Prostate gland (tissue), 2 donors: Measurements from ENCODE around the gene PDE11A. TPM values are rescaled to one million over a fixed set of nuclear protein-coding genes. Genes with fewer than 3 reads are reported as not detected.

Experiments
- DNase-seq: peaks from one replicate; pipeline ENCODE4 v3.0.0-alpha.2; 2019; ENCODE audit warnings: low spot score
- H3K27ac ChIP-seq, 2 donors: fragments of 200-600 bp; sonication (generic); 2 replicates each; pipeline ENCODE4 v1.5.1; 2017 to 2019
- H3K27me3 ChIP-seq: fragments of 200-600 bp; sonication (generic); replicated peaks from 2 replicates; pipeline ENCODE4 v1.5.1; 2019; ENCODE audit not compliant: insufficient read depth
- H3K36me3 ChIP-seq, 2 donors: fragments of 200-600 bp; sonication (generic); 1 replicate in 1 of 2; 2 replicates in 1 of 2; pipeline versions ENCODE4 v1.5.1 to v1.8.1; 2017 to 2019
- H3K4me1 ChIP-seq: fragments of 200-600 bp; sonication (generic); replicated peaks from 2 replicates; pipeline ENCODE4 v1.5.1; 2019
- H3K4me3 ChIP-seq, 2 donors: fragments of 200-600 bp; sonication (generic); 2 replicates each; pipeline ENCODE4 v1.5.1; 2017 to 2019
- H3K9me3 ChIP-seq: fragments of 200-600 bp; sonication (generic); 2 replicates; pipeline ENCODE4 v1.5.1; 2017
- CTCF ChIP-seq, 4 experiments: fragments of 200-600 bp in 2 of 4; fragments of 450-650 bp in 2 of 4; sonication (generic) in 2 of 4; IDR thresholded peaks; 1 replicate in 3 of 4; 2 replicates in 1 of 4; pipeline ENCODE4 v1.5.1; 2016 to 2019; ENCODE audit warnings: antibody characterized with exemption in 4 of 4, mild to moderate bottlenecking in 2 of 4, moderate library complexity in 2 of 4
- POLR2A ChIP-seq: fragments of 450-650 bp; IDR thresholded peaks from one replicate; pipeline ENCODE4 v1.6.1; 2016; ENCODE audit warnings: antibody characterized with exemption, mild to moderate bottlenecking
- POLR2AphosphoS5 ChIP-seq: sonication (generic); formaldehyde crosslinking; IDR thresholded peaks from one replicate; pipeline ENCODE4 v1.6.1; 2017; ENCODE audit warnings: antibody characterized with exemption
- WGBS: methylation state at CpG from one replicate; pipeline ENCODE4 v1.1.5; 2018; 5-methylcytosine and 5-hydroxymethylcytosine counted together
- intact Hi-C: fragments of 100-400 bp; cut with DNase I; formaldehyde crosslinking; loops from one replicate; pipeline ENCODE4 v1.14.2; 2022
- total RNA-seq, 2 donors: library from RNA; depleted of rRNA; stranded (reverse); fragments of >200 nt; gene quantifications; one replicate each; pipeline ENCODE4 v1.1.0, GENCODE V29; 2016

Gene PDE11A
- total RNA-seq, 2 donors from 2014 or later = 14.9 to 26.6 TPM

- Histone ChIP-seq H3K27me3 (no peaks in the 10 kb centered on the region), H3K9me3 (no peaks in the 10 kb centered on the region), H3K4me1 (no peaks in the 10 kb centered on the region), H3K4me3 (no peak overlapping the region), H3K36me3 (no peaks in the 10 kb centered on the region), H3K27ac (peak overlapping the region in 1 of 2 donors; percentile 45)
- TF ChIP-seq CTCF (IDR thresholded peaks at IDR 0.05) (peak in 3 of 4 experiments; percentile 47 to 59 (median 57)), POLR2AphosphoS5 (peak; percentile 11), POLR2A (no peak)
- no peak for DNase-seq
- WGBS = 7% methylated on average over 1 of the region's 1 CpG
- intact Hi-C loops = loop anchor here (5.0 kb wide), 1 partner anchor 302 kb away; no protein-coding TSS in a partner anchor
These were observed 37.2 kb upstream of the PDE11A start for GRCh38 chr2:178109813-178110212.

DNA sequence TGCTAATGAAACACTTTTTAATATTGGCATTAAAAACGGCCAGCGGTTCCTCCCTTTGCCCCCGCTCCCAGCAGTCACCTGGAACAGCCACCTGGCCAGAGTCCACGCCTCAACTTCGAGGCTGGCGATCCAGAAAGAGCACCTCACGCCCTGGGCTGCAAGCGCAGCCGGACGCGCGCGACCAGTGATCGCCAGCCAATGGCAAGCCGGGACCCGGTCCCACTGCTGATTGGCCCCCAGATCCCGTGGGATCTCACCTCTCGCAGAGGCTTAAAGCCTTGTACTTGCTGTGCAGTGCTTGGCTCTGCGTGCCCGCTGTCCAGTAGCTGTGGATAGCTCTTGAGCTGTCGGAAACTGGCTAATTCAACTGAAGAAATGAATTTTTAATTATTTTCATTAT is 35.6 kb upstream of the PDE11A start:
- no peaks in the 10 kb centered on the region for H3K27me3 ChIP-seq
- TF ChIP-seq POLR2AphosphoS5 (no peak), CTCF (IDR thresholded peaks at IDR 0.05) (no peak), POLR2A (no peak)
- H3K4me3 ChIP-seq = no peak overlapping the region
- no peak overlapping the region for H3K27ac ChIP-seq
- intact Hi-C loops = no loop called here
- no peak for DNase-seq
- H3K36me3 ChIP-seq = no peaks in the 10 kb centered on the region
- H3K4me1 ChIP-seq = no peaks in the 10 kb centered on the region
- WGBS = 87% methylated on average over 21 of the region's 21 CpGs
- no peaks in the 10 kb centered on the region for H3K9me3 ChIP-seq

DNA sequence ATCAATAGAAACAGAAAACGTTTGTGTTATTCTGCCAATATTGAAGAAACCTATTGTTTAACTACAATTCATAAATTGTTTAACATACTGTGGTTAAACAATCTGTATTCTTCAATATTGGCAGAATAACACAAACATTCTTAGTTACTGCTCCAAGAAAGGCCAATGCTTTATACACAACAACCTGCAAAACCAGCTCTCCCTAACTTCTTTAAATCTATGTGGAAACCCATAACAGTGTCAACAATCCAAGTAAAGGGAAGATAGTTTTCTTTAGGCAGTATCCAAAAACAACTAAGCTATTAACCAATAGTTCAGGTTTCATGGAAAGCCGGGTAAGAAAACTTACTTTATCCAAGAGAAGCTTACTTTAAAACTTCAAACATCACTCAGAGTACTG is 33.5 kb upstream of the PDE11A start:
- no peaks in the 10 kb centered on the region for H3K4me1 ChIP-seq
- no peaks in the 10 kb centered on the region for H3K9me3 ChIP-seq
- peak overlapping the region; percentile 46 to 78 for H3K27ac ChIP-seq
- DNase-seq = peak; percentile 54
- intact Hi-C loops = no loop called here
- 32% methylated on average over 2 of the region's 2 CpGs for WGBS
- TF ChIP-seq POLR2AphosphoS5 (peak; percentile 80), POLR2A (no peak)
- H3K36me3 ChIP-seq = no peaks in the 10 kb centered on the region
- no peaks in the 10 kb centered on the region for H3K27me3 ChIP-seq
- no peak overlapping the region for H3K4me3 ChIP-seq

GRCh38 chr2:178105566-178105965 is 33.0 kb upstream of the PDE11A start:
- H3K36me3 ChIP-seq = no peaks in the 10 kb centered on the region
- no peak overlapping the region for H3K4me3 ChIP-seq
- intact Hi-C loops = no loop called here
- WGBS = 52% methylated on average over 2 of the region's 2 CpGs
- no peaks in the 10 kb centered on the region for H3K4me1 ChIP-seq
- TF ChIP-seq CTCF (IDR thresholded peaks at IDR 0.05) = no peak
- no peaks in the 10 kb centered on the region for H3K9me3 ChIP-seq
- no peaks in the 10 kb centered on the region for H3K27me3 ChIP-seq
- DNase-seq = no peak
- H3K27ac ChIP-seq = peak overlapping the region; percentile 46 to 78

DNA sequence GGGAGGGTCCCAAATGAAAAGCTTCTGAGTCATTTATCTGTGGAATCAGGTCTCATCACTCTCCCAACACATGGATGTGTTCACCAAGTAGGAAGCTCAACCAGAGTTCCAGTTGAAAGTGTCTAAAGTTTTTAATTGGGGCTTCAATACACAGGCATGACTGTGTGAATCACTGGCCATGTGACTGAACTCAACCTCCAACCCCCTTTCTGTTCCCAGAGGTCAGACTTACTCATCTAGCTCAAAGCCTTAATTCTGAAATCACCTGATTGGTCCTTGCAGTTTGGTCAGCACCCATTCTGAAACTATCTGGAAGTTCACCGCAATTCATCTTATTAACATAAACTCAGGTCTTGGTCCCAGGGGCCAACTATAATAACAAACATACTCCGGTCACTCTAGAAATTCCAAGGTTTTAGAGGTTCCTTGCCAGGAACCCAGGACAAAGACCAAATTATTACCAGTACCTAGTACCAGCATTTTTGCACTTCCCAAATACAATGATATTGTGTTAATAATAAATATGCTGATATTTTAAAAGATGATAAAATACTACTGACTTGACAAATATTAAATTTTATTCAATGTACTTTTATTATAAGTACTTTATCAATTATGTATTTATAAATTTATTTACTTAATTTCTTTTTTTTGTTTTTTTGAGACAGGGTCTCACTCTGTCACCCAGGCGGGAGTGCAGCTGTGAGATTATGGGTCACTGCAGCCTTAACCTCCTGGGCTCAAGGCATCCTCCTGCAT is 28.9 kb upstream of the PDE11A start:
- H3K27ac ChIP-seq = no peak overlapping the region
- H3K36me3 ChIP-seq = no peaks in the 10 kb centered on the region
- no peaks in the 10 kb centered on the region for H3K4me1 ChIP-seq
- no peak for TF ChIP-seq POLR2AphosphoS5
- TF ChIP-seq POLR2A = no peak
- TF ChIP-seq CTCF (IDR thresholded peaks at IDR 0.05) = no peak
- no peak for DNase-seq
- H3K4me3 ChIP-seq = no peak overlapping the region
- H3K9me3 ChIP-seq = no peaks in the 10 kb centered on the region
- no peaks in the 10 kb centered on the region for H3K27me3 ChIP-seq
- intact Hi-C loops = no loop called here
- 90% methylated on average over 3 of the region's 3 CpGs for WGBS
